ENCODE data around the gene CORO7.

GRCh38 chr16:4334724-4335495 is 81.5 kb downstream of the CORO7 start:
- TF ChIP-seq POLR2AphosphoS5 (IDR thresholded peaks at IDR 0.05; ENCODE audit: borderline replicate concordance, low read depth, low read length): no peak
- no peak for TF ChIP-seq EZH2 (IDR thresholded peaks at IDR 0.05)

Measured in SK-N-MC (cell line).